Measurements from ENCODE around the gene LRRC8D. TPM values are rescaled to one million over a fixed set of nuclear protein-coding genes. Genes with fewer than 3 reads are reported as not detected.

The LRRC8D gene
- total and polyA plus RNA-seq, 9 of the 15 experiments (the other 6 are each of a cell fraction or from before 2014, with no cell fraction given), result 3.4 to 53.9 (median 15.9) TPM

GRCh38 chr1:89939059-89939570 lies 118.3 kb downstream of the LRRC8D start:
- DNase-seq (ENCODE audit: extremely low read depth in 1 of 4, low spot score in 3 of 4), result no peak
- in situ Hi-C loops (cut with MboI), result no loop called here
- Histone ChIP-seq H3K9ac (ENCODE audit: insufficient read depth in 1 of 2, low read depth in 2 of 2, low read length in 2 of 2) (peak overlapping the region in 1 of 2 experiments; percentile 54; a peak in 1 of 4 replicates), H4K20me1 (replicated peaks; ENCODE audit: control insufficient read depth, insufficient read depth, low read length) (no peaks in the 10 kb centered on the region), H3K27ac (ENCODE audit: extremely low read depth, low read depth, low read length) (no peak overlapping the region), H3K9me1 (ENCODE audit: control insufficient read depth, insufficient read depth, low read length) (no peaks in the 10 kb centered on the region), H2AFZ (ENCODE audit: low read depth, low read length) (no peak overlapping the region), H3K79me2 (ENCODE audit: control insufficient read depth, insufficient read depth, low read length) (no peaks in the 10 kb centered on the region), H3K9me3 (replicated peaks; ENCODE audit: control insufficient read depth, insufficient read depth, low read depth, low read length) (no peaks in the 10 kb centered on the region), H3K4me3 (no peak overlapping the region), H3K36me3 (ENCODE audit: control insufficient read depth, insufficient read depth, low read length) (peaks cover 24% of the 10 kb centered on the region), H3K27me3 (ENCODE audit: control insufficient read depth in 2 of 2, insufficient read depth in 2 of 2, low read length in 2 of 2) (no peaks in the 10 kb centered on the region), H3K4me2 (ENCODE audit: insufficient read depth, low read length) (no peak overlapping the region), H3K4me1 (replicated peaks in 1 of 2; ENCODE audit: control insufficient read depth in 2 of 2, insufficient read depth in 2 of 2, low read length in 2 of 2) (peaks cover 4 to 39% of the 10 kb centered on the region in 2 experiments; a peak in 4 of 5 replicates)
- 0 out of 2 replicates have a peak, but pooled peaks have one; percentile 22 for TF ChIP-seq MAFF (IDR thresholded peaks at IDR 0.05; ENCODE audit: low read length)
- no peak for TF ChIP-seq ZNF239 (CRISPR knock-in tag; IDR thresholded peaks at IDR 0.05)
- 86% methylated on average over 7 of the region's 7 CpGs for WGBS (ENCODE audit: insufficient coverage, low coverage, missing lambda C conversion rate)
- CTCF ChIA-PET (ENCODE audit: low intra/inter-chr PET ratio), result no interaction called here
- FAIRE-seq, result no peak
- BruUV-seq (replicated peaks), result no TSS peak
- ATAC-seq, result no peak
- POLR2A ChIA-PET, result interaction anchor here (1.3 kb wide), 1 partner anchor 117 kb away, joined by 6 read pairs; the partner anchor contains the start of gene LRRC8D
- intact Hi-C loops (cut with micrococcal nuclease), result no loop called here

- H3K27me3 ChIP-seq (ENCODE audit: control insufficient read depth in 2 of 2, insufficient read depth in 2 of 2, low read length in 2 of 2), result no peaks in the 10 kb centered on the region
- H3K9ac ChIP-seq (ENCODE audit: insufficient read depth in 1 of 2, low read depth in 2 of 2, low read length in 2 of 2), result no peak overlapping the region
- CTCF ChIA-PET (ENCODE audit: low intra/inter-chr PET ratio), result no interaction called here
- H3K9me3 ChIP-seq (replicated peaks; ENCODE audit: control insufficient read depth, insufficient read depth, low read depth, low read length), result no peaks in the 10 kb centered on the region
- BruUV-seq (replicated peaks), result no TSS peak
- H3K9me1 ChIP-seq (ENCODE audit: control insufficient read depth, insufficient read depth, low read length), result no peaks in the 10 kb centered on the region
- POLR2A ChIA-PET, result interaction anchor here (1.3 kb wide), 1 partner anchor 118 kb away, joined by 6 read pairs; the partner anchor contains the start of gene LRRC8D
- in situ Hi-C loops (cut with MboI), result no loop called here
- no peak overlapping the region for H2AFZ ChIP-seq (ENCODE audit: low read depth, low read length)
- FAIRE-seq (no peak), DNase-seq (ENCODE audit: extremely low read depth in 1 of 4, low spot score in 3 of 4) (no peak), ATAC-seq (no peak)
- WGBS (ENCODE audit: insufficient coverage, low coverage, missing lambda C conversion rate), result 96% methylated on average over 9 of the region's 9 CpGs
- H3K4me1 ChIP-seq (replicated peaks in 1 of 2; ENCODE audit: control insufficient read depth in 2 of 2, insufficient read depth in 2 of 2, low read length in 2 of 2), result peaks cover 4 to 45% of the 10 kb centered on the region in 2 experiments; a peak in 4 of 5 replicates
- no peaks in the 10 kb centered on the region for H4K20me1 ChIP-seq (replicated peaks; ENCODE audit: control insufficient read depth, insufficient read depth, low read length)
- no peaks in the 10 kb centered on the region for H3K79me2 ChIP-seq (ENCODE audit: control insufficient read depth, insufficient read depth, low read length)
- H3K4me2 ChIP-seq (ENCODE audit: insufficient read depth, low read length), result no peak overlapping the region
- H3K36me3 ChIP-seq (ENCODE audit: control insufficient read depth, insufficient read depth, low read length), result peaks cover 16% of the 10 kb centered on the region; the same call in 2 of the 3 replicates
- no peak overlapping the region for H3K4me3 ChIP-seq
- intact Hi-C loops (cut with micrococcal nuclease), result loop anchor here (2.0 kb wide), 2 partner anchors 67 to 117 kb away; no protein-coding TSS in a partner anchor
- H3K27ac ChIP-seq (ENCODE audit: extremely low read depth, low read depth, low read length), result no peak overlapping the region
- no peak for TF ChIP-seq ZNF197 (CRISPR knock-in tag; IDR thresholded peaks at IDR 0.05; ENCODE audit: low read depth)
- no peak for TF ChIP-seq PHF20 (IDR thresholded peaks at IDR 0.05; ENCODE audit: partially characterized antibody)
- TF ChIP-seq MBD1 (CRISPR knock-in tag; IDR thresholded peaks at IDR 0.05), result no peak
- no peak for TF ChIP-seq CHD2 (IDR thresholded peaks at IDR 0.05; ENCODE audit: low read depth, low read length)
- TF ChIP-seq ELK1 (CRISPR knock-in tag; IDR thresholded peaks at IDR 0.05), result no peak
- no peak for TF ChIP-seq LCOR (CRISPR knock-in tag; IDR thresholded peaks at IDR 0.05)
- TF ChIP-seq ETV5 (CRISPR knock-in tag; IDR thresholded peaks at IDR 0.05; ENCODE audit: low read depth), result no peak
- no peak for TF ChIP-seq TARDBP (IDR thresholded peaks at IDR 0.05)
- TF ChIP-seq SIN3A (IDR thresholded peaks at IDR 0.05; ENCODE audit: borderline replicate concordance in 2 of 2, control insufficient read depth in 1 of 2, low read depth in 2 of 2, low read length in 2 of 2), result no peak
- no peak for TF ChIP-seq TAL1 (IDR thresholded peaks at IDR 0.05)
- TF ChIP-seq MCM7 (IDR thresholded peaks at IDR 0.05), result no peak
Measured at GRCh38 chr1:89939693-89940438, 119.0 kb downstream of the LRRC8D start.
